HepG2 (cell line): ENCODE results near the gene RGS14. TPM values are rescaled to one million over a fixed set of nuclear protein-coding genes. Genes with fewer than 3 reads are reported as not detected.

Experiments used
- ATF3 ChIP-seq: sonication (generic); formaldehyde crosslinking; IDR thresholded peaks from 2 replicates; pipeline ENCODE4 v1.4.0; 2020; ENCODE audit warnings: missing genetic modification reagents
- GPN1 ChIP-seq: sonication (generic); formaldehyde crosslinking; IDR thresholded peaks from 2 replicates; pipeline ENCODE4 v1.5.1; 2020; ENCODE audit warnings: missing genetic modification reagents, borderline replicate concordance
- HINFP ChIP-seq: sonication (generic); formaldehyde crosslinking; IDR thresholded peaks from 2 replicates; pipeline ENCODE4 v1.4.0; 2020; ENCODE audit warnings: low read depth, mild to moderate bottlenecking, missing genetic modification reagents
- NFAT5 ChIP-seq: sonication (generic); formaldehyde crosslinking; IDR thresholded peaks from 2 replicates; pipeline ENCODE4 v1.4.0; 2020; ENCODE audit warnings: missing genetic modification reagents
- TBP ChIP-seq: sonication (generic); formaldehyde crosslinking; IDR thresholded peaks from 2 replicates; pipeline ENCODE4 v1.5.0; 2020; ENCODE audit warnings: missing genetic modification reagents
- ZMYM2 ChIP-seq: sonication (generic); formaldehyde crosslinking; IDR thresholded peaks from 2 replicates; pipeline ENCODE4 v1.8.0; 2022; ENCODE audit warnings: mild to moderate bottlenecking, missing genetic modification reagents
- ZNF251 ChIP-seq: sonication (generic); formaldehyde crosslinking; IDR thresholded peaks from 2 replicates; pipeline ENCODE4 v1.9.0; 2021; ENCODE audit warnings: mild to moderate bottlenecking, missing genetic modification reagents
- ZNF282 ChIP-seq: fragments of 450-650 bp; IDR thresholded peaks from 2 replicates; pipeline ENCODE4 v1.6.1; 2018; ENCODE audit not compliant: partially characterized antibody
- ZNF407 ChIP-seq: sonication (generic); formaldehyde crosslinking; IDR thresholded peaks from one replicate; pipeline ENCODE4 v1.5.1; 2020; ENCODE audit warnings: mild to moderate bottlenecking, missing genetic modification reagents; ENCODE audit errors: not compliant biosample characterization
- polyA plus RNA-seq, 8 experiments: library from polyadenylated mRNA; depleted of rRNA in 3 of 8; stranded (reverse) in 7 of 8; unstranded in 1 of 8; fragments of >200 nt; fragmentation: Illumina TruSeq in 4 of 8; extraction: Trizol in 4 of 8; gene quantifications; 2 replicates each; pipeline versions ENCODE4 v1.2.1 to v1.2.3, GENCODE V29; 2011 to 2016; ENCODE audit warnings: low read depth in 4 of 8, missing spikeins in 1 of 8, mixed read lengths in 1 of 8; ENCODE audit not compliant: insufficient read depth in 1 of 8
- total RNA-seq, 5 experiments: library from RNA; depleted of rRNA; stranded (reverse); fragments of >200 nt; fragmentation: Illumina TruSeq; extraction: Trizol; gene quantifications; 2 replicates each; pipeline ENCODE4 v1.2.3, GENCODE V29; 2016; ENCODE audit warnings: low read depth in 1 of 5
- TF ChIP-seq, protein P1 (sequence below): sonication (generic); formaldehyde crosslinking; IDR thresholded peaks from 2 replicates; pipeline ENCODE4 v1.9.0; 2021; ENCODE audit warnings: missing genetic modification reagents, borderline replicate concordance

The RGS14 gene
- total and polyA plus RNA-seq, 2 of the 13 experiments (the other 11 are each of a cell fraction or from before 2014, with no cell fraction given), result 11.1 to 17.2 TPM

GRCh38 chr5:177370488-177371119 lies 12.9 kb downstream of the RGS14 start (continued):
- no peak for TF ChIP-seq HINFP (CRISPR knock-in tag)
- no peak for TF ChIP-seq ZNF407 (CRISPR knock-in tag)
- TF ChIP-seq ZMYM2 (CRISPR knock-in tag), result no peak
- TF ChIP-seq ZNF282, result no peak
- TF ChIP-seq GPN1 (CRISPR knock-in tag), result no peak
- TF ChIP-seq TBP (CRISPR knock-in tag), result no peak
- TF ChIP-seq NFAT5, result no peak
- TF ChIP-seq, protein P1, sequence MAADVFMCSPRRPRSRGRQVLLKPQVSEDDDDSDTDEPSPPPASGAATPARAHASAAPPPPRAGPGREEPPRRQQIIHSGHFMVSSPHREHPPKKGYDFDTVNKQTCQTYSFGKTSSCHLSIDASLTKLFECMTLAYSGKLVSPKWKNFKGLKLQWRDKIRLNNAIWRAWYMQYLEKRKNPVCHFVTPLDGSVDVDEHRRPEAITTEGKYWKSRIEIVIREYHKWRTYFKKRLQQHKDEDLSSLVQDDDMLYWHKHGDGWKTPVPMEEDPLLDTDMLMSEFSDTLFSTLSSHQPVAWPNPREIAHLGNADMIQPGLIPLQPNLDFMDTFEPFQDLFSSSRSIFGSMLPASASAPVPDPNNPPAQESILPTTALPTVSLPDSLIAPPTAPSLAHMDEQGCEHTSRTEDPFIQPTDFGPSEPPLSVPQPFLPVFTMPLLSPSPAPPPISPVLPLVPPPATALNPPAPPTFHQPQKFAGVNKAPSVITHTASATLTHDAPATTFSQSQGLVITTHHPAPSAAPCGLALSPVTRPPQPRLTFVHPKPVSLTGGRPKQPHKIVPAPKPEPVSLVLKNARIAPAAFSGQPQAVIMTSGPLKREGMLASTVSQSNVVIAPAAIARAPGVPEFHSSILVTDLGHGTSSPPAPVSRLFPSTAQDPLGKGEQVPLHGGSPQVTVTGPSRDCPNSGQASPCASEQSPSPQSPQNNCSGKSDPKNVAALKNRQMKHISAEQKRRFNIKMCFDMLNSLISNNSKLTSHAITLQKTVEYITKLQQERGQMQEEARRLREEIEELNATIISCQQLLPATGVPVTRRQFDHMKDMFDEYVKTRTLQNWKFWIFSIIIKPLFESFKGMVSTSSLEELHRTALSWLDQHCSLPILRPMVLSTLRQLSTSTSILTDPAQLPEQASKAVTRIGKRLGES (CRISPR knock-in tag), result no peak
- no peak for TF ChIP-seq ATF3 (CRISPR knock-in tag)
- TF ChIP-seq ZNF251 (CRISPR knock-in tag), result no peak
